IMR-90 (cell line): ENCODE data around the gene CDK13. TPM values are rescaled to one million over a fixed set of nuclear protein-coding genes. Genes with fewer than 3 reads are reported as not detected.

Source experiments
- ATAC-seq: fragments of 200-7000 bp; cut with Tn5 transposase; 2 replicates; pipeline ENCODE4 v1.9.1; 2020; ENCODE audit warnings: low read depth, mild to moderate bottlenecking, moderate library complexity
- BruUV-seq: library from RNA; stranded (reverse); fragments of 400-500 nt; replicated peaks from 2 replicates; lab custom pipeline; 2021; lab: Mats Ljungman, UMichigan
- CTCF ChIA-PET: fragments of 300-600 bp; formaldehyde crosslinking; extraction: SDS; loops from one replicate; lab custom pipeline; 2021; ENCODE audit warnings: antibody characterized with exemption; lab: Yijun Ruan, JAX
- POLR2A ChIA-PET: fragments of 300-600 bp; sonication (Branson Sonifier 250); formaldehyde crosslinking; loops from one replicate; lab custom pipeline; 2022; ENCODE audit warnings: antibody characterized with exemption; ENCODE audit not compliant: unreplicated experiment; lab: Charles Lee
- DNase-seq: peaks from one replicate; pipeline ENCODE4 v3.0.0; 2013
- H2AFZ ChIP-seq: replicated peaks from 2 replicates; pipeline ENCODE3; 2013; ENCODE audit warnings: low read length, mild to moderate bottlenecking; ENCODE audit not compliant: poor library complexity
- H2AK5ac ChIP-seq: 2 replicates; pipeline ENCODE4 v1.6.1; 2013; ENCODE audit warnings: low read depth, low read length, inconsistent platforms
- H2AK9ac ChIP-seq: replicated peaks from 2 replicates; pipeline ENCODE3; 2013; ENCODE audit warnings: mild to moderate bottlenecking, low read depth, low read length, moderate library complexity; ENCODE audit not compliant: poor library complexity
- H2BK120ac ChIP-seq: 2 replicates; pipeline ENCODE4 v1.6.1; 2013; ENCODE audit warnings: low read depth, low read length, inconsistent platforms
- H2BK15ac ChIP-seq: 3 replicates; pipeline ENCODE4 v1.6.1; 2013; ENCODE audit warnings: low read depth, low read length, inconsistent platforms
- H2BK20ac ChIP-seq: 2 replicates; pipeline ENCODE4 v1.6.1; 2013; ENCODE audit warnings: low read depth, mild to moderate bottlenecking, inconsistent platforms, low read length, moderate library complexity
- H2BK5ac ChIP-seq: 2 replicates; pipeline ENCODE4 v1.6.1; 2013; ENCODE audit warnings: mild to moderate bottlenecking, low read depth, low read length, inconsistent platforms; ENCODE audit not compliant: poor library complexity, severe bottlenecking
- H3K14ac ChIP-seq: replicated peaks from 2 replicates; pipeline ENCODE4 v1.6.1; 2013; ENCODE audit warnings: low read depth, low read length, inconsistent platforms
- H3K18ac ChIP-seq: 2 replicates; pipeline ENCODE4 v1.6.1; 2013; ENCODE audit warnings: low read depth, low read length, control low read depth
- H3K23ac ChIP-seq: 2 replicates; pipeline ENCODE4 v1.6.1; 2013; ENCODE audit warnings: low read depth, low read length, inconsistent platforms
- H3K27ac ChIP-seq: 2 replicates; pipeline ENCODE4 v1.5.1; 2013; ENCODE audit warnings: mild to moderate bottlenecking, control low read depth, low read length; ENCODE audit not compliant: insufficient read depth
- H3K27me3 ChIP-seq: 2 replicates; pipeline ENCODE4 v1.6.1; 2013; ENCODE audit warnings: low read length; ENCODE audit not compliant: control insufficient read depth, insufficient read depth
- H3K36me3 ChIP-seq: 2 replicates; pipeline ENCODE4 v1.6.1; 2013; ENCODE audit warnings: low read length, mixed read lengths; ENCODE audit not compliant: control insufficient read depth, insufficient read depth
- H3K4ac ChIP-seq: 2 replicates; pipeline ENCODE4 v1.6.1; 2013; ENCODE audit warnings: low read depth, low read length, inconsistent platforms
- H3K4me1 ChIP-seq: 2 replicates; pipeline ENCODE4 v1.6.1; 2013; ENCODE audit warnings: low read length, mixed read lengths; ENCODE audit not compliant: control insufficient read depth, insufficient read depth
- H3K4me2 ChIP-seq: 2 replicates; pipeline ENCODE4 v1.6.1; 2013; ENCODE audit warnings: low read depth, mild to moderate bottlenecking, control low read depth, low read length, moderate library complexity
- H3K4me3 ChIP-seq: 2 replicates; pipeline ENCODE4 v1.5.1; 2013; ENCODE audit warnings: low read depth, mild to moderate bottlenecking, control low read depth, low read length, moderate library complexity; ENCODE audit not compliant: insufficient read depth
- H3K56ac ChIP-seq: 2 replicates; pipeline ENCODE4 v1.6.1; 2013; ENCODE audit warnings: low read length, inconsistent platforms; ENCODE audit not compliant: insufficient read depth; ENCODE audit errors: extremely low read depth
- H3K79me1 ChIP-seq, 2 experiments: 2 replicates each; pipeline ENCODE4 v1.6.1; 2013; ENCODE audit warnings: low read length in 2 of 2, inconsistent platforms in 1 of 2, low read depth in 1 of 2
- H3K9ac ChIP-seq: 2 replicates; pipeline ENCODE4 v1.6.1; 2013; ENCODE audit warnings: low read depth, low read length, control low read depth
- H3K9me1 ChIP-seq: 2 replicates; pipeline ENCODE4 v1.6.1; 2013; ENCODE audit warnings: low read length, inconsistent platforms; ENCODE audit not compliant: insufficient read depth
- H3K9me3 ChIP-seq: 2 replicates; pipeline ENCODE4 v1.6.1; 2013; ENCODE audit warnings: low read length; ENCODE audit not compliant: control insufficient read depth, insufficient read depth
- H4K20me1 ChIP-seq: 2 replicates; pipeline ENCODE4 v1.6.1; 2013; ENCODE audit warnings: low read length, inconsistent platforms; ENCODE audit not compliant: insufficient read depth
- H4K5ac ChIP-seq: 2 replicates; pipeline ENCODE4 v1.6.1; 2013; ENCODE audit warnings: mild to moderate bottlenecking, low read depth, low read length, control low read depth
- H4K8ac ChIP-seq, 2 experiments: 2 replicates each; pipeline ENCODE4 v1.6.1; 2013; ENCODE audit warnings: low read depth in 2 of 2, low read length in 2 of 2, control low read depth in 1 of 2, inconsistent platforms in 1 of 2
- H4K91ac ChIP-seq: 2 replicates; pipeline ENCODE4 v1.6.1; 2013; ENCODE audit warnings: low read depth, low read length, inconsistent platforms; ENCODE audit not compliant: insufficient read depth
- CEBPB ChIP-seq: IDR thresholded peaks from 2 replicates; pipeline ENCODE4 v1.6.1; 2012; ENCODE audit warnings: low read depth, low read length, improper control_type of control experiment
- CHD1 ChIP-seq: IDR thresholded peaks from 2 replicates; pipeline ENCODE4 v1.6.1; 2012; ENCODE audit warnings: low read depth, low read length, improper control_type of control experiment
- CTCF ChIP-seq: conservative IDR thresholded peaks from 2 replicates; pipeline ENCODE4 v1.5.1; 2012; ENCODE audit warnings: mild to moderate bottlenecking, low read depth, low read length, improper control_type of control experiment
- ELK1 ChIP-seq: fragments of 150-350 bp; IDR thresholded peaks from 2 replicates; pipeline ENCODE4 v1.6.1; 2016; ENCODE audit warnings: low read depth, mild to moderate bottlenecking, low read length, moderate library complexity, borderline replicate concordance
- FOS ChIP-seq: fragments of 150-350 bp; IDR thresholded peaks from 2 replicates; pipeline ENCODE4 v1.6.1; 2016; ENCODE audit warnings: low read depth, low read length
- MAFK ChIP-seq: IDR thresholded peaks from 2 replicates; pipeline ENCODE4 v1.6.1; 2012; ENCODE audit warnings: low read depth, low read length, improper control_type of control experiment
- MAZ ChIP-seq: IDR thresholded peaks from 2 replicates; pipeline ENCODE4 v1.6.1; 2012; ENCODE audit warnings: low read depth, mild to moderate bottlenecking, low read length, improper control_type of control experiment, moderate library complexity, borderline replicate concordance
- MXI1 ChIP-seq: IDR thresholded peaks from 2 replicates; pipeline ENCODE4 v1.6.1; 2012; ENCODE audit warnings: low read depth, mild to moderate bottlenecking, low read length, moderate library complexity, borderline replicate concordance
- NFE2L2 ChIP-seq: fragments of 150-350 bp; IDR thresholded peaks from 2 replicates; pipeline ENCODE4 v1.6.1; 2016; ENCODE audit warnings: low read depth, mild to moderate bottlenecking, low read length
- POLR2A ChIP-seq: IDR thresholded peaks from 2 replicates; pipeline ENCODE4 v1.6.1; 2012; ENCODE audit warnings: mild to moderate bottlenecking, low read depth, low read length
- RAD21 ChIP-seq: IDR thresholded peaks from 2 replicates; pipeline ENCODE4 v1.6.1; 2012; ENCODE audit warnings: low read length, improper control_type of control experiment
- RCOR1 ChIP-seq: IDR thresholded peaks from 2 replicates; pipeline ENCODE4 v1.6.1; 2012; ENCODE audit warnings: mild to moderate bottlenecking, low read length, improper control_type of control experiment; ENCODE audit not compliant: insufficient replicate concordance
- RFX5 ChIP-seq: IDR thresholded peaks from 2 replicates; pipeline ENCODE4 v1.8.0; 2012; ENCODE audit warnings: low read depth, mild to moderate bottlenecking, low read length, moderate library complexity
- SMC3 ChIP-seq: fragments of 150-350 bp; IDR thresholded peaks from 2 replicates; pipeline ENCODE4 v1.6.1; 2016; ENCODE audit warnings: low read depth, mild to moderate bottlenecking, antibody characterized with exemption, low read length, moderate library complexity
- USF2 ChIP-seq: fragments of 150-350 bp; IDR thresholded peaks from 2 replicates; pipeline ENCODE4 v1.6.1; 2017; ENCODE audit warnings: mild to moderate bottlenecking, antibody characterized with exemption, low read length, low read depth
- WGBS, 2 experiments: methylation state at CpG; one replicate each; pipeline versions ENCODE4 v1.1.5 to v1.1.7; 2013; ENCODE audit warnings: missing lambda C conversion rate in 2 of 2; ENCODE audit not compliant: insufficient read length in 1 of 2; ENCODE audit errors: extremely low coverage in 2 of 2; 5-methylcytosine and 5-hydroxymethylcytosine counted together
- dilution Hi-C: fragments of 300-500 bp; cut with HindIII; formaldehyde crosslinking; loops from one replicate; pipeline ENCODE4 v1.14.3; 2018; ENCODE audit warnings: low sequenced_read_pairs; ENCODE audit not compliant: unreplicated experiment
- in situ Hi-C: fragments of 300-500 bp; cut with MboI; formaldehyde crosslinking; loops from 3 replicates; pipeline ENCODE4 v1.14.3; 2019; ENCODE audit warnings: low sequenced_read_pairs, inconsistent platforms, mixed read lengths
- intact Hi-C: fragments of 100-400 bp; cut with micrococcal nuclease; formaldehyde crosslinking; loops from 2 replicates; pipeline ENCODE4 v1.10.0; 2022
- polyA plus RNA-seq, 3 experiments: library from polyadenylated mRNA; depleted of rRNA; stranded (reverse); fragments of >200 nt; gene quantifications; 2 replicates each; pipeline ENCODE4 v1.2.3, GENCODE V29; 2012; ENCODE audit warnings: low replicate concordance in 1 of 3
- total RNA-seq: library from RNA; depleted of rRNA; stranded (reverse); fragments of >200 nt; gene quantifications from 2 replicates; pipeline ENCODE4 v1.2.3, GENCODE V29; 2012

The CDK13 gene
- total and polyA plus RNA-seq, 2 of the 4 experiments (the other 2 are of a cell fraction) = 20.1 to 50.4 TPM

- Histone ChIP-seq H3K56ac (no peak overlapping the region), H3K4me2 (no peak overlapping the region), H3K9me1 (no peaks in the 10 kb centered on the region), H3K9ac (no peak overlapping the region), H3K18ac (no peak overlapping the region), H2BK5ac (no peak overlapping the region), H3K14ac (no peak overlapping the region), H2BK120ac (no peak overlapping the region), H2AK9ac (no peak overlapping the region), H3K4me3 (no peak overlapping the region), H4K5ac (no peak overlapping the region), H4K8ac (no peak overlapping the region), H3K27me3 (peaks cover 7% of the 10 kb centered on the region; the same call in 1 of the 2 replicates), H2AK5ac (no peak overlapping the region), H2AFZ (no peak overlapping the region), H3K27ac (no peak overlapping the region), H4K91ac (no peak overlapping the region), H2BK15ac (no peak overlapping the region), H3K4me1 (no peaks in the 10 kb centered on the region), H3K4ac (no peak overlapping the region), H3K23ac (no peak overlapping the region), H2BK20ac (no peak overlapping the region), H3K9me3 (no peaks in the 10 kb centered on the region), H3K36me3 (no peaks in the 10 kb centered on the region), H4K20me1 (no peaks in the 10 kb centered on the region), H3K79me1 (no peaks in the 10 kb centered on the region)
- dilution Hi-C loops (no loop called here), intact Hi-C loops (no loop called here), in situ Hi-C loops (no loop called here)
- ChIA-PET POLR2A (no interaction called here), CTCF (interaction anchor here (0.6 kb wide), 1 partner anchor 39 kb away, joined by 3 read pairs; no protein-coding TSS in a partner anchor)
- ATAC-seq = no peak
- no TSS peak for BruUV-seq
- 89% methylated on average over 1 of the region's 2 CpGs; no CpG with 5 or more reads in 1 of the 2 experiments for WGBS, 2 experiments
- DNase-seq = no peak
- TF ChIP-seq MAFK = no peak
- no peak for TF ChIP-seq FOS
- no peak for TF ChIP-seq RAD21
- TF ChIP-seq SMC3 = no peak
- no peak for TF ChIP-seq CHD1
- no peak for TF ChIP-seq RCOR1
- TF ChIP-seq NFE2L2 = no peak
- no peak for TF ChIP-seq MXI1
- no peak for TF ChIP-seq RFX5
- no peak for TF ChIP-seq CEBPB
- TF ChIP-seq USF2 = no peak
- no peak for TF ChIP-seq POLR2A
- TF ChIP-seq CTCF = no peak
- no peak for TF ChIP-seq MAZ
- TF ChIP-seq ELK1 = no peak
These were observed 12.5 kb upstream of the CDK13 start for GRCh38 chr7:39937366-39938153.
